H9 (cell line): Measurements from ENCODE around the gene TMBIM6. TPM values are rescaled to one million over a fixed set of nuclear protein-coding genes. Genes with fewer than 3 reads are reported as not detected.

ENCODE experiments used
- DNase-seq: peaks from one replicate; pipeline ENCODE4 v3.0.0-alpha.2; 2017
- H2AFZ ChIP-seq: one replicate; pipeline ENCODE4 v1.6.1; 2013; ENCODE audit warnings: mild to moderate bottlenecking, low read length, control low read depth, moderate library complexity
- H2AK5ac ChIP-seq: 2 replicates; pipeline ENCODE4 v1.6.1; 2013; ENCODE audit warnings: low read length, control low read depth, mixed read lengths; ENCODE audit not compliant: insufficient read length
- H2BK120ac ChIP-seq: one replicate; pipeline ENCODE4 v1.6.1; 2013; ENCODE audit warnings: low read depth, mild to moderate bottlenecking, low read length, control low read depth, inconsistent platforms; ENCODE audit not compliant: poor library complexity, severe bottlenecking
- H2BK12ac ChIP-seq: 2 replicates; pipeline ENCODE4 v1.6.1; 2013; ENCODE audit warnings: low read length, control low read depth, mixed read lengths, low read depth; ENCODE audit not compliant: insufficient read length
- H2BK15ac ChIP-seq: 2 replicates; pipeline ENCODE4 v1.6.1; 2013; ENCODE audit warnings: low read depth, low read length, control low read depth
- H2BK20ac ChIP-seq: one replicate; pipeline ENCODE4 v1.6.1; 2013; ENCODE audit warnings: low read depth, mild to moderate bottlenecking, low read length, control low read depth, inconsistent platforms; ENCODE audit not compliant: poor library complexity, severe bottlenecking
- H2BK5ac ChIP-seq: 2 replicates; pipeline ENCODE4 v1.6.1; 2013; ENCODE audit warnings: low read length, control low read depth, mixed read lengths; ENCODE audit not compliant: insufficient read length
- H3K14ac ChIP-seq: 2 replicates; pipeline ENCODE4 v1.6.1; 2013; ENCODE audit warnings: low read length, control low read depth; ENCODE audit not compliant: insufficient read depth
- H3K18ac ChIP-seq: 2 replicates; pipeline ENCODE4 v1.6.1; 2013; ENCODE audit warnings: low read depth, mild to moderate bottlenecking, mixed read lengths, low read length, control low read depth; ENCODE audit not compliant: insufficient read length
- H3K23ac ChIP-seq: 2 replicates; pipeline ENCODE4 v1.6.1; 2013; ENCODE audit warnings: low read length, control low read depth, mixed read lengths, low read depth; ENCODE audit not compliant: insufficient read length
- H3K23me2 ChIP-seq: 2 replicates; pipeline ENCODE4 v1.6.1; 2013; ENCODE audit warnings: low read depth, mild to moderate bottlenecking, mixed read lengths, low read length, control low read depth; ENCODE audit not compliant: insufficient read length, poor library complexity, severe bottlenecking
- H3K27ac ChIP-seq: 2 replicates; pipeline ENCODE4 v1.5.1; 2013; ENCODE audit warnings: low read length, control low read depth, mixed read lengths, low read depth; ENCODE audit not compliant: insufficient read length
- H3K27me3 ChIP-seq: 2 replicates; pipeline ENCODE4 v1.6.1; 2013; ENCODE audit warnings: low read length, control low read depth, inconsistent platforms; ENCODE audit not compliant: insufficient read depth
- H3K4ac ChIP-seq: 2 replicates; pipeline ENCODE4 v1.6.1; 2013; ENCODE audit warnings: low read depth, mild to moderate bottlenecking, control low read depth, inconsistent platforms, low read length, moderate library complexity
- H3K4me1 ChIP-seq: 2 replicates; pipeline ENCODE4 v1.6.1; 2013; ENCODE audit warnings: low read length, control low read depth, inconsistent platforms; ENCODE audit not compliant: insufficient read depth
- H3K4me2 ChIP-seq: 2 replicates; pipeline ENCODE4 v1.6.1; 2013; ENCODE audit warnings: low read length, control low read depth, mixed read lengths; ENCODE audit not compliant: insufficient read length, insufficient read depth
- H3K56ac ChIP-seq: 2 replicates; pipeline ENCODE4 v1.6.1; 2013; ENCODE audit warnings: low read depth, mild to moderate bottlenecking, mixed read lengths, low read length, control low read depth; ENCODE audit not compliant: insufficient read length
- H3K79me1 ChIP-seq: 2 replicates; pipeline ENCODE4 v1.6.1; 2013; ENCODE audit warnings: low read depth, mild to moderate bottlenecking, moderate library complexity, low read length, control low read depth, inconsistent platforms; ENCODE audit not compliant: insufficient read depth, poor library complexity, severe bottlenecking
- H3K79me2 ChIP-seq: 2 replicates; pipeline ENCODE4 v1.6.1; 2013; ENCODE audit warnings: low read length, control low read depth, inconsistent platforms; ENCODE audit not compliant: insufficient read depth
- H3K9ac ChIP-seq: 2 replicates; pipeline ENCODE4 v1.6.1; 2013; ENCODE audit warnings: low read length, control low read depth, mixed read lengths; ENCODE audit not compliant: insufficient read length; ENCODE audit errors: extremely low read depth
- H3K9me3 ChIP-seq: one replicate; pipeline ENCODE4 v1.6.1; 2013; ENCODE audit warnings: low read depth, low read length, inconsistent platforms; ENCODE audit not compliant: control insufficient read depth
- H3T11ph ChIP-seq: one replicate; pipeline ENCODE4 v1.6.1; 2013; ENCODE audit warnings: mild to moderate bottlenecking, low read length, control low read depth, inconsistent platforms
- H4K20me1 ChIP-seq: one replicate; pipeline ENCODE4 v1.6.1; 2013; ENCODE audit not compliant: control insufficient read depth, insufficient read length, insufficient read depth
- H4K5ac ChIP-seq: 2 replicates; pipeline ENCODE4 v1.6.1; 2013; ENCODE audit warnings: low read depth, mild to moderate bottlenecking, mixed read lengths, low read length, control low read depth; ENCODE audit not compliant: insufficient read length
- H4K8ac ChIP-seq: replicated peaks from 2 replicates; pipeline ENCODE4 v1.6.1; 2013; ENCODE audit warnings: low read length, control low read depth, mixed read lengths, low read depth; ENCODE audit not compliant: insufficient read length
- H4K91ac ChIP-seq: 2 replicates; pipeline ENCODE4 v1.6.1; 2013; ENCODE audit warnings: low read depth, mild to moderate bottlenecking, moderate library complexity, mixed read lengths, low read length, control low read depth; ENCODE audit not compliant: insufficient read length
- H3K27ac Mint-ChIP-seq, 3 experiments: 2 replicates in 2 of 3; 3 replicates in 1 of 3; pipeline ENCODE4 v1.8.0; 2020 to 2021; ENCODE audit warnings: mixed read lengths in 3 of 3, mild to moderate bottlenecking in 1 of 3, moderate library complexity in 1 of 3
- H3K27me3 Mint-ChIP-seq: 2 replicates; pipeline ENCODE4 v1.8.0; 2021; ENCODE audit warnings: low read depth, mild to moderate bottlenecking, moderate library complexity, mixed read lengths
- H3K36me3 Mint-ChIP-seq, 3 experiments: 2 replicates in 2 of 3; 3 replicates in 1 of 3; pipeline ENCODE4 v1.8.0; 2020 to 2021; ENCODE audit warnings: low read depth in 3 of 3, mixed read lengths in 3 of 3; ENCODE audit not compliant: insufficient read depth in 1 of 3
- H3K4me1 Mint-ChIP-seq, 2 experiments: 2 replicates each; pipeline ENCODE4 v1.8.0; 2020; ENCODE audit warnings: mixed read lengths in 2 of 2
- H3K4me3 Mint-ChIP-seq, 2 experiments: 2 replicates in 1 of 2; 3 replicates in 1 of 2; pipeline ENCODE4 v1.8.0; 2020 to 2021; ENCODE audit warnings: mild to moderate bottlenecking in 2 of 2, mixed read lengths in 2 of 2, moderate library complexity in 1 of 2
- H3K9me3 Mint-ChIP-seq, 2 experiments: 2 replicates in 1 of 2; 3 replicates in 1 of 2; pipeline ENCODE4 v1.8.0; 2020; ENCODE audit warnings: mild to moderate bottlenecking in 2 of 2, mixed read lengths in 2 of 2, moderate library complexity in 1 of 2
- CTCF ChIP-seq: fragments of 200-600 bp; sonication (generic); conservative IDR thresholded peaks from 3 replicates; pipeline ENCODE4 v1.8.0; 2021; ENCODE audit warnings: antibody characterized with exemption, mild to moderate bottlenecking
- WGBS: extraction: QIAGEN DNeasy Blood & Tissue Kit; methylation state at CpG from one replicate; pipeline ENCODE4 v1.1.7; 2013; ENCODE audit warnings: missing lambda C conversion rate, low lambda C conversion rate, mixed read lengths; ENCODE audit not compliant: insufficient read length; ENCODE audit errors: extremely low coverage; 5-methylcytosine and 5-hydroxymethylcytosine counted together
- total RNA-seq: library from RNA; stranded (reverse); gene quantifications from 2 replicates; pipeline ENCODE4 v1.2.1, GENCODE V29; 2021

Gene TMBIM6
- total RNA-seq, 1 experiment from 2014 or later = 362 TPM

GRCh38 chr12:49811136-49811535, 69.8 kb downstream of the TMBIM6 start:
- H3K27me3 Mint-ChIP-seq = no peaks in the 10 kb centered on the region
- Histone ChIP-seq H3K4me2 (no peak overlapping the region), H2BK120ac (no peak overlapping the region), H3K14ac (no peak overlapping the region), H3K9ac (no peak overlapping the region), H3K79me2 (no peaks in the 10 kb centered on the region), H2BK20ac (no peak overlapping the region), H3K79me1 (no peaks in the 10 kb centered on the region), H2BK15ac (no peak overlapping the region), H2AFZ (no peak overlapping the region), H2AK5ac (no peak overlapping the region), H3K23ac (no peak overlapping the region), H3K4ac (no peak overlapping the region), H3K23me2 (no peaks in the 10 kb centered on the region), H3K27me3 (no peaks in the 10 kb centered on the region), H2BK5ac (no peak overlapping the region), H3K18ac (no peak overlapping the region), H4K91ac (no peak overlapping the region), H2BK12ac (no peak overlapping the region), H3K9me3 (no peaks in the 10 kb centered on the region), H4K20me1 (no peaks in the 10 kb centered on the region), H4K5ac (no peak overlapping the region), H3T11ph (no peak overlapping the region), H4K8ac (no peak overlapping the region), H3K4me1 (peaks cover 14% of the 10 kb centered on the region; the same call in 1 of the 2 replicates), H3K27ac (no peak overlapping the region), H3K56ac (no peak overlapping the region)
- no peak for TF ChIP-seq CTCF
- H3K27ac Mint-ChIP-seq = peak overlapping the region in 2 of 3 experiments; percentile 83 to 95; a peak in 4 of 7 replicates
- peak; percentile 35 for DNase-seq
- peaks cover 0 to 15% (median 5%) of the 10 kb centered on the region in 3 experiments; a peak in 4 of 7 replicates for H3K36me3 Mint-ChIP-seq
- H3K4me1 Mint-ChIP-seq = peaks cover 26 to 52% of the 10 kb centered on the region in 2 experiments
- no CpG with 5 or more reads among the region's 5 CpGs for WGBS
- no peaks in the 10 kb centered on the region; a peak in 1 of 5 replicates for H3K9me3 Mint-ChIP-seq
- no peak overlapping the region; a peak in 1 of 5 replicates for H3K4me3 Mint-ChIP-seq
